ENCODE data around the gene ZC3H13.

The ZC3H13 gene

DNA sequence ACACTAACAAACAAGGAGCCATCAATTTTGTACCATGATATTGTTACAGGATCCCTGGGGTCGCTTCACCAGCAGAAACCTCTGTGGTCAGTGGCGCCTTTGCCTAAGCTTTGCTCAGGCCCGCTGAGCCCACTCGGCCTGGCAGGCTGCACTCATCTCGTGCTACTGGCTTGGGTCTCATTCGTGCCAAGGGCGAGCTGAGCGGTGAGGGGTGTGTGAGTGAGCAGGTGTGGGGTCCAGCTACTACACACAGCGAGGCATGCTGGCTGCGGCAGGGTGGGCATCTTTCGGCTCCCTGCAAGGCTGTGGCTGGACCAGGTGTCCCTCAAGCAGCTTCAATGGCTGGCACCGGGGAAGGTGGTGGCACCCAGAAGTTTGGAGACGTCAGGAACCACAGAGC, 33.2 kb upstream of the ZC3H13 start:
- Histone ChIP-seq H3K79me2 (ENCODE audit: control insufficient read depth, low read length) (no peaks in the 10 kb centered on the region), H3K4me2 (ENCODE audit: low read length) (no peak overlapping the region), H3F3A (ENCODE audit: control insufficient read depth, insufficient read depth) (no peaks in the 10 kb centered on the region), H3K9me3 (ENCODE audit: control insufficient read depth, insufficient read depth, low read length) (no peaks in the 10 kb centered on the region), H3K36me3 (ENCODE audit: control insufficient read depth, low read length) (no peaks in the 10 kb centered on the region), H3K27ac (ENCODE audit: low read depth, low read length) (no peak overlapping the region), H4K20me1 (ENCODE audit: control insufficient read depth, insufficient read depth, low read depth, low read length) (no peaks in the 10 kb centered on the region), H3K4me1 (ENCODE audit: control insufficient read depth, low read length) (no peaks in the 10 kb centered on the region), H3K9me2 (replicated peaks; ENCODE audit: control insufficient read depth, low read length) (no peaks in the 10 kb centered on the region), H3K4me3 (ENCODE audit: low read length) (no peak overlapping the region), H3K27me3 (ENCODE audit: control insufficient read depth, low read length) (0 out of 2 replicates have a peak, but pooled peaks cover 4% of the 10 kb centered on the region)
- no peak for TF ChIP-seq EZH2phosphoT487 (IDR thresholded peaks at IDR 0.05; ENCODE audit: borderline replicate concordance, low read length)

DNA sequence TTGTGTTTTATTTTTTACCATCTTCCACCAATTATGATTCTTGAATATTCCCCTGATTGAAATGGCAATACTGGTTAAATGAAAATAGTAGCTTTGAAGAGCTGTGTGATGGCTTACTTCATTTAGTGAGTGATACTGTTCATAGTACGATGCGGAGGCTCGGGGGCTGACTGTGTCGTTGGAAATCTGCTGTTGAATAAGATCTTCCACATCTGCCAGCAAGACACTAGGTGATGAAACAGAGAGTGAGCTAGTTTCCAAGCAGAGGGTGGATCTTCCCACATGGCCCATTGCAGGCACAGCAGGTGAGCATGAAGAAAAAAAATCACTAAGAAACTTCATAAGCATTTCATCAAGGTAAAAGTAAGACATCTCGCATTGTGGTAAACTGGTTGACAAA, 29.8 kb upstream of the ZC3H13 start:
- H3K36me3 ChIP-seq (ENCODE audit: control insufficient read depth, low read length): no peaks in the 10 kb centered on the region
- no peaks in the 10 kb centered on the region for H3K4me1 ChIP-seq (ENCODE audit: control insufficient read depth, low read length)
- no peak for TF ChIP-seq EZH2phosphoT487 (IDR thresholded peaks at IDR 0.05; ENCODE audit: borderline replicate concordance, low read length)
- TF ChIP-seq, protein P1, sequence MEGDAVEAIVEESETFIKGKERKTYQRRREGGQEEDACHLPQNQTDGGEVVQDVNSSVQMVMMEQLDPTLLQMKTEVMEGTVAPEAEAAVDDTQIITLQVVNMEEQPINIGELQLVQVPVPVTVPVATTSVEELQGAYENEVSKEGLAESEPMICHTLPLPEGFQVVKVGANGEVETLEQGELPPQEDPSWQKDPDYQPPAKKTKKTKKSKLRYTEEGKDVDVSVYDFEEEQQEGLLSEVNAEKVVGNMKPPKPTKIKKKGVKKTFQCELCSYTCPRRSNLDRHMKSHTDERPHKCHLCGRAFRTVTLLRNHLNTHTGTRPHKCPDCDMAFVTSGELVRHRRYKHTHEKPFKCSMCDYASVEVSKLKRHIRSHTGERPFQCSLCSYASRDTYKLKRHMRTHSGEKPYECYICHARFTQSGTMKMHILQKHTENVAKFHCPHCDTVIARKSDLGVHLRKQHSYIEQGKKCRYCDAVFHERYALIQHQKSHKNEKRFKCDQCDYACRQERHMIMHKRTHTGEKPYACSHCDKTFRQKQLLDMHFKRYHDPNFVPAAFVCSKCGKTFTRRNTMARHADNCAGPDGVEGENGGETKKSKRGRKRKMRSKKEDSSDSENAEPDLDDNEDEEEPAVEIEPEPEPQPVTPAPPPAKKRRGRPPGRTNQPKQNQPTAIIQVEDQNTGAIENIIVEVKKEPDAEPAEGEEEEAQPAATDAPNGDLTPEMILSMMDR (IDR thresholded peaks at IDR 0.05; ENCODE audit: low read depth, low read length, poor library complexity, severe bottlenecking): no peak

DNA sequence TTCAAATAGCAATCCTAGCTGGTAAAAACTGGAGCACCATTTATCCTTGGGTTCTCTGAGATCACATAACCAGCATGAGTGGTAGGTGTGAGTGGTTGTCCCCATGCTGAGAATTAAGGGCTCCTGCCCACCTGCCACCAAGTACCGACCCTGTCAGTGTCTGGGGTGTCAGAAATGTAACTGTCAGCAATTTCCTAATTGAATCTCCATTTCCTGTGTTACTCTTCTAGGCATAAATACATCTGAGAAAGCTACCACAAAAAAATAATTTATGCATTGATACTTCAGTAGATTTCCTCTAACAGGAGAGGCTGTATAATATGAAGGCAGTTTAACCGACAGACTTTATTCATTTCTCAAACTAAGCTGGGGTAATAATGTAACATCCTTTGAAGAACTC, 27.2 kb upstream of the ZC3H13 start:
- no peaks in the 10 kb centered on the region for H3K79me2 ChIP-seq (ENCODE audit: control insufficient read depth, low read length)
- no peak overlapping the region for H3K4me2 ChIP-seq (ENCODE audit: low read length)

More for the DNA sequence above, 29.8 kb upstream of the ZC3H13 start:
- Histone ChIP-seq H3K79me2 (ENCODE audit: control insufficient read depth, low read length) (no peaks in the 10 kb centered on the region), H3K9me2 (replicated peaks; ENCODE audit: control insufficient read depth, low read length) (no peaks in the 10 kb centered on the region), H3K9me3 (ENCODE audit: control insufficient read depth, insufficient read depth, low read length) (no peaks in the 10 kb centered on the region), H3K4me3 (ENCODE audit: low read length) (no peak overlapping the region), H3K27me3 (ENCODE audit: control insufficient read depth, low read length) (peaks cover 8% of the 10 kb centered on the region; the same call in 1 of the 2 replicates), H3K4me2 (ENCODE audit: low read length) (no peak overlapping the region), H3K27ac (ENCODE audit: low read depth, low read length) (no peak overlapping the region), H3F3A (ENCODE audit: control insufficient read depth, insufficient read depth) (no peaks in the 10 kb centered on the region), H4K20me1 (ENCODE audit: control insufficient read depth, insufficient read depth, low read depth, low read length) (no peaks in the 10 kb centered on the region)

DNA sequence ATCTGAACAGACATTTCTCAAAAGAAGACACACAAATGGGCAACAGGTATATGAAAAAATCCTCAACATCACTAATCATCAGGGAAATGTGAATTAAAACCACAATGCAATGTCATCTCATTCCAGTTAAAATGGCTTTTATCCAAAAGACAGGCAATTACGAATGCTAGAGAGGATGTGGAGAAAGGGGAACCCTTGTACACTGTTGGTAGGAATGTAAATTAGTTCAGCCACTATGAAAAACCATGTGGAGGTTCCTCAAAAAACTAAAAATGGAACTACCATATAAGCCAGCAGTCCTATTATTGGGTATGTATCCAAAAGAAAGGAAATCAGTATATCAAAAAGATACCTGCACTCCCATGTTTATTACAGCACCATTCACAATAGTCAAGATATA, 24.7 kb upstream of the ZC3H13 start:
- Histone ChIP-seq H3K4me1 (ENCODE audit: control insufficient read depth, low read length) (no peaks in the 10 kb centered on the region), H3K9me2 (replicated peaks; ENCODE audit: control insufficient read depth, low read length) (no peaks in the 10 kb centered on the region), H3K79me2 (ENCODE audit: control insufficient read depth, low read length) (no peaks in the 10 kb centered on the region), H3K27me3 (ENCODE audit: control insufficient read depth, low read length) (peaks cover 7% of the 10 kb centered on the region; the same call in 1 of the 2 replicates), H3K27ac (ENCODE audit: low read depth, low read length) (no peak overlapping the region), H3F3A (ENCODE audit: control insufficient read depth, insufficient read depth) (no peaks in the 10 kb centered on the region), H3K4me3 (ENCODE audit: low read length) (no peak overlapping the region), H3K9me3 (ENCODE audit: control insufficient read depth, insufficient read depth, low read length) (no peaks in the 10 kb centered on the region), H3K36me3 (ENCODE audit: control insufficient read depth, low read length) (no peaks in the 10 kb centered on the region), H4K20me1 (ENCODE audit: control insufficient read depth, insufficient read depth, low read depth, low read length) (no peaks in the 10 kb centered on the region), H3K4me2 (ENCODE audit: low read length) (no peak overlapping the region)
- no peak for TF ChIP-seq EZH2phosphoT487 (IDR thresholded peaks at IDR 0.05; ENCODE audit: borderline replicate concordance, low read length)
- TF ChIP-seq, protein P1 (IDR thresholded peaks at IDR 0.05; ENCODE audit: low read depth, low read length, poor library complexity, severe bottlenecking): no peak

More for the DNA sequence above, 27.2 kb upstream of the ZC3H13 start:
- no peaks in the 10 kb centered on the region for H3K9me3 ChIP-seq (ENCODE audit: control insufficient read depth, insufficient read depth, low read length)
- TF ChIP-seq EZH2phosphoT487 (IDR thresholded peaks at IDR 0.05; ENCODE audit: borderline replicate concordance, low read length): no peak
- TF ChIP-seq, protein P1 (IDR thresholded peaks at IDR 0.05; ENCODE audit: low read depth, low read length, poor library complexity, severe bottlenecking): no peak
- H3K27ac ChIP-seq (ENCODE audit: low read depth, low read length): no peak overlapping the region
- peaks cover 8% of the 10 kb centered on the region; the same call in 1 of the 2 replicates for H3K27me3 ChIP-seq (ENCODE audit: control insufficient read depth, low read length)
- H3K36me3 ChIP-seq (ENCODE audit: control insufficient read depth, low read length): no peaks in the 10 kb centered on the region
- H3K4me3 ChIP-seq (ENCODE audit: low read length): no peak overlapping the region
- H4K20me1 ChIP-seq (ENCODE audit: control insufficient read depth, insufficient read depth, low read depth, low read length): no peaks in the 10 kb centered on the region
- no peaks in the 10 kb centered on the region for H3K9me2 ChIP-seq (replicated peaks; ENCODE audit: control insufficient read depth, low read length)
- no peaks in the 10 kb centered on the region for H3K4me1 ChIP-seq (ENCODE audit: control insufficient read depth, low read length)
- H3F3A ChIP-seq (ENCODE audit: control insufficient read depth, insufficient read depth): no peaks in the 10 kb centered on the region

All from DOHH2 (cell line).